ENCODE measurements around the gene ROR2.

GRCh38 chr9:91885746-91886413, 64.1 kb downstream of the ROR2 start:
- TF ChIP-seq CTCF (IDR thresholded peaks at IDR 0.05) (no peak), POLR2A (IDR thresholded peaks at IDR 0.05) (no peak), POLR2AphosphoS5 (IDR thresholded peaks at IDR 0.05) (no peak), EP300 (IDR thresholded peaks at IDR 0.05; ENCODE audit: low read depth) (no peak)
